ENCODE measurements around the gene ARRB2. TPM values are rescaled to one million over a fixed set of nuclear protein-coding genes. Genes with fewer than 3 reads are reported as not detected.
"Not testable (repeated sequence)": the region's sequence is repeated elsewhere in the genome, so short reads cannot be mapped to it uniquely, and the experiment has no call there.

ARRB2 gene
- total RNA-seq, 2 experiments from 2014 or later: 210 to 220 TPM

GRCh38 chr17:4676791-4677190, 33.6 kb upstream of the ARRB2 start:
- H3K27ac ChIP-seq (ENCODE audit: low read depth in 1 of 2, low read length in 2 of 2): no peak overlapping the region
- Mint-ChIP-seq H3K4me1 (ENCODE audit: low read depth) (no peaks in the 10 kb centered on the region), H3K27ac (no peak overlapping the region), H3K27me3 (no peaks in the 10 kb centered on the region), H3K4me3 (no peak overlapping the region), H3K36me3 (ENCODE audit: low read depth) (peaks cover 80% of the 10 kb centered on the region), H3K9me3 (no peaks in the 10 kb centered on the region)
- POLR2A ChIA-PET: no interaction called here
- intact Hi-C loops (cut with DNase I, micrococcal nuclease): no loop called here
- H3K27me3 ChIP-seq (ENCODE audit: control insufficient read depth in 1 of 2, insufficient read depth in 2 of 2, low read length in 2 of 2): no peaks in the 10 kb centered on the region
- no peaks in the 10 kb centered on the region for H3K9me3 ChIP-seq (ENCODE audit: control insufficient read depth in 1 of 2, insufficient read depth in 1 of 2, low read length in 2 of 2)
- TF ChIP-seq CTCF (IDR thresholded peaks at IDR 0.05): no peak
- no peaks in the 10 kb centered on the region for H3K4me1 ChIP-seq (ENCODE audit: insufficient read depth, low read length)
- CTCF ChIA-PET: no interaction called here
- H3K36me3 ChIP-seq (ENCODE audit: insufficient read depth, low read length): peaks cover 82% of the 10 kb centered on the region
- H3K4me3 ChIP-seq (ENCODE audit: low read length): no peak overlapping the region
- ATAC-seq (ENCODE audit: poor library complexity) (no peak), DNase-seq (no peak)

GRCh38 chr17:4678448-4679026, 31.9 kb upstream of the ARRB2 start:
- H3K27ac ChIP-seq (ENCODE audit: low read depth in 1 of 2, low read length in 2 of 2): no peak overlapping the region
- Mint-ChIP-seq H3K4me1 (ENCODE audit: low read depth) (no peaks in the 10 kb centered on the region), H3K4me3 (no peak overlapping the region), H3K27ac (no peak overlapping the region), H3K9me3 (no peaks in the 10 kb centered on the region), H3K27me3 (no peaks in the 10 kb centered on the region), H3K36me3 (ENCODE audit: low read depth) (peaks cover 77% of the 10 kb centered on the region)
- H3K4me1 ChIP-seq (ENCODE audit: insufficient read depth, low read length): no peaks in the 10 kb centered on the region
- ChIA-PET POLR2A (no interaction called here), CTCF (interaction anchor here (0.6 kb wide), 1 partner anchor 289 kb away, joined by 3 read pairs; no protein-coding TSS in a partner anchor)
- intact Hi-C loops (cut with DNase I, micrococcal nuclease): no loop called here
- no peaks in the 10 kb centered on the region for H3K9me3 ChIP-seq (ENCODE audit: control insufficient read depth in 1 of 2, insufficient read depth in 1 of 2, low read length in 2 of 2)
- no peak overlapping the region for H3K4me3 ChIP-seq (ENCODE audit: low read length)
- no peak for ATAC-seq (ENCODE audit: poor library complexity)
- peaks cover 80% of the 10 kb centered on the region for H3K36me3 ChIP-seq (ENCODE audit: insufficient read depth, low read length)
- H3K27me3 ChIP-seq (ENCODE audit: control insufficient read depth in 1 of 2, insufficient read depth in 2 of 2, low read length in 2 of 2): no peaks in the 10 kb centered on the region
- TF ChIP-seq CTCF (IDR thresholded peaks at IDR 0.05): no peak
- DNase-seq: no peak

GRCh38 chr17:4679658-4680057, 30.8 kb upstream of the ARRB2 start:
- Mint-ChIP-seq H3K27me3 (no peaks in the 10 kb centered on the region), H3K4me3 (no peak overlapping the region), H3K4me1 (ENCODE audit: low read depth) (no peaks in the 10 kb centered on the region), H3K27ac (no peak overlapping the region), H3K36me3 (ENCODE audit: low read depth) (peaks cover 81% of the 10 kb centered on the region), H3K9me3 (no peaks in the 10 kb centered on the region)
- ATAC-seq (ENCODE audit: poor library complexity): no peak
- TF ChIP-seq CTCF (IDR thresholded peaks at IDR 0.05): no peak
- Histone ChIP-seq H3K27ac (ENCODE audit: low read depth in 1 of 2, low read length in 2 of 2) (no peak overlapping the region), H3K4me3 (ENCODE audit: low read length) (no peak overlapping the region), H3K4me1 (ENCODE audit: insufficient read depth, low read length) (no peaks in the 10 kb centered on the region), H3K9me3 (ENCODE audit: control insufficient read depth in 1 of 2, insufficient read depth in 1 of 2, low read length in 2 of 2) (no peaks in the 10 kb centered on the region), H3K36me3 (ENCODE audit: insufficient read depth, low read length) (peaks cover 74% of the 10 kb centered on the region), H3K27me3 (ENCODE audit: control insufficient read depth in 1 of 2, insufficient read depth in 2 of 2, low read length in 2 of 2) (no peaks in the 10 kb centered on the region)
- CTCF ChIA-PET: no interaction called here
- DNase-seq: no peak
- POLR2A ChIA-PET: no interaction called here
- intact Hi-C loops (cut with DNase I, micrococcal nuclease): no loop called here

- intact Hi-C loops (cut with DNase I, micrococcal nuclease); H3K4me3 Mint-ChIP-seq; H3K4me3 ChIP-seq (ENCODE audit: low read length); POLR2A ChIA-PET; H3K4me1 ChIP-seq (ENCODE audit: insufficient read depth, low read length); CTCF ChIA-PET; H3K27me3 ChIP-seq (ENCODE audit: control insufficient read depth in 1 of 2, insufficient read depth in 2 of 2, low read length in 2 of 2); ATAC-seq (ENCODE audit: poor library complexity); H3K27ac Mint-ChIP-seq; H3K9me3 Mint-ChIP-seq; H3K27ac ChIP-seq (ENCODE audit: low read depth in 1 of 2, low read length in 2 of 2); DNase-seq; H3K9me3 ChIP-seq (ENCODE audit: control insufficient read depth in 1 of 2, insufficient read depth in 1 of 2, low read length in 2 of 2); H3K27me3 Mint-ChIP-seq: not testable (repeated sequence)
- Mint-ChIP-seq H3K4me1 (ENCODE audit: low read depth) (peaks cover 15% of the 10 kb centered on the region), H3K36me3 (ENCODE audit: low read depth) (peaks cover 88% of the 10 kb centered on the region)
- peaks cover 63% of the 10 kb centered on the region for H3K36me3 ChIP-seq (ENCODE audit: insufficient read depth, low read length)
Measured at GRCh38 chr17:4683739-4684138, 26.7 kb upstream of the ARRB2 start.

GRCh38 chr17:4689872-4690271, 20.6 kb upstream of the ARRB2 start:
- CTCF ChIA-PET; H3K27ac Mint-ChIP-seq; ATAC-seq (ENCODE audit: poor library complexity); H3K4me3 Mint-ChIP-seq; H3K27me3 ChIP-seq (ENCODE audit: control insufficient read depth in 1 of 2, insufficient read depth in 2 of 2, low read length in 2 of 2); H3K9me3 ChIP-seq (ENCODE audit: control insufficient read depth in 1 of 2, insufficient read depth in 1 of 2, low read length in 2 of 2); DNase-seq; H3K27ac ChIP-seq (ENCODE audit: low read depth in 1 of 2, low read length in 2 of 2); H3K4me3 ChIP-seq (ENCODE audit: low read length); intact Hi-C loops (cut with DNase I, micrococcal nuclease); H3K9me3 Mint-ChIP-seq; H3K27me3 Mint-ChIP-seq; H3K4me1 ChIP-seq (ENCODE audit: insufficient read depth, low read length): not testable (repeated sequence)
- peaks cover 45% of the 10 kb centered on the region for H3K36me3 ChIP-seq (ENCODE audit: insufficient read depth, low read length)
- POLR2A ChIA-PET: interaction anchor here (1.4 kb wide), 1 partner anchor 14 kb away, joined by 3 read pairs; no protein-coding TSS in a partner anchor
- H3K36me3 Mint-ChIP-seq (ENCODE audit: low read depth): peaks cover 83% of the 10 kb centered on the region
- peaks cover 47% of the 10 kb centered on the region for H3K4me1 Mint-ChIP-seq (ENCODE audit: low read depth)
